A172 (cell line): Measurements from ENCODE around the gene MRPL17. TPM values are rescaled to one million over a fixed set of nuclear protein-coding genes. Genes with fewer than 3 reads are reported as not detected.

Experiments
- DNase-seq: peaks from one replicate; pipeline ENCODE4 v3.0.0-alpha.2; 2015; ENCODE audit warnings: low spot score
- total RNA-seq: library from RNA; depleted of rRNA; stranded (reverse); fragments of >200 nt; shearing (Covaris generic); gene quantifications from 2 replicates; pipeline ENCODE4 v1.2.3, GENCODE V29; 2014

The MRPL17 gene
- total RNA-seq, 1 experiment from 2014 or later, result 417 TPM

DNA sequence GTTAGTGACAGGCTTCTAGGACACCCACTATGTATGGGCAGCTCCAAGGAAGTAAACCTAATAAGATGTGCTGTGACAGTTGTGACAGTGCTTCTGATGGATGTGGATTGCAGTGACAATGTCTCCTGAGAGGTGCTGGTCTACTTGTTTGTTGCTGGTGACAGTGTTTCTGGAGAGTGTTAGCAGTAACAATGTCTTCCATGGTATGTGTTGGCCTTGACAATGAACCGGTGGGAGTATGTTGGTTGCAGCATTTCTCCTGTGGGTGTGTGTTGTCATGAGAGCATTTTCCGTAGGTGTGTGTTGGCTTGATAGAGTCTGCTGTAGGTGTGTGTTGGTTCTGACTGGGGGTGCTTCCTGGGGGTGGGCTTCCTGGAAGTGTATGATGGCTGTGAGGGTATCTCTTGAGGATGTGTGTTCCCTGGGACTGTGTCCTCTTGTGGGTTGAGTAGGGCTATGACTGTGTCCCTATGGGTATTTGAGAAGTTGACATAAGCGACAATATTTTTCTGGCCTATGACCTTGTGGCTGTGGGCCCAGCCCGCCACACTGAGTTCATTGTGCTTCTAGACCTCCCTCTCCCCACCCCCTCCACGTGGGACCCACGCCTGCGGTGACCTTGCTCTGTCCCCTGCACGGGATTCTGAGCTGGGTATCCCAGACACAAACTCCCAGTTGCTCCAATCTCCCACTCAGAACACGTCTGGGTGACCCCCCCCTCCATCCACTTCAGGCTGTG is 28.7 kb downstream of the MRPL17 start:
- DNase-seq, result no peak

DNA sequence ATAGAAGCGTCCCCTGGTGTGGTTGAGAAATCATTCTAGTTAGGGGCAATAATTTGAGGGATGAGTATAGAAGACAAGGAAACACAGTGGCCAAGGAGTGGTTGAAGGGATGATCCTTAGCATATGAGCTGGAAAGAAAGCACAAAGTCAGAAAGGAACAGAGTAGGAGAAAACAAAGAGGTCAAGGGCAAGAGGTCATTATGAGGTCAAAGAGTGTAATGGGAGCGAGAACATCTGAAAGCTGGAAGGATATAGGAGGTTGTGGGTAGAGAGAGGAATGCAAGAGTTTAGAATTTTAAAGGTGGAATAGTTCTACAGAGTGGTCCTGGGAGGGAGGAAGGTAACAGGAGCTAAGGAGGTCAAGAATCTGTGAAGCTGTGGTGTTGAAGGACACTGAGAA is 29.5 kb downstream of the MRPL17 start:
- DNase-seq, result no peak

DNA sequence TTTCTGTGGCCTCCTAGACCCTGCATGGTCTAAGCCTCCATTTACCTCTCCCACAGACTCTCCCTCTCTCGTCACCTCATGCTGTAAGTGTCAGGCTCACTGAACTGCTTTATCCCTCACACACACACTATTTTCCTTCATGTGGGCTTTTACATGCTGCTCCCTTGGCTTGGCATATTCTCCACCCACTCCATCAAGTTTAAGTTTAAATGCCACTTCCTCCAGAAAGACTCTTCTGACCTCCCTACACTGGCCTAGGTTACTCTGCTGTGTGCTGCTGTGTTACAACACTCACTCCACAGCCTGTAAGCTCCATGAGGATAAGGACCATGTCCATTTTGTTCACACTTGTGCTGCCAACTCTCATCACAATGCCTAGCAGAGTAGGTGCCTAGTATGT is 30.0 kb downstream of the MRPL17 start:
- no peak for DNase-seq

DNA sequence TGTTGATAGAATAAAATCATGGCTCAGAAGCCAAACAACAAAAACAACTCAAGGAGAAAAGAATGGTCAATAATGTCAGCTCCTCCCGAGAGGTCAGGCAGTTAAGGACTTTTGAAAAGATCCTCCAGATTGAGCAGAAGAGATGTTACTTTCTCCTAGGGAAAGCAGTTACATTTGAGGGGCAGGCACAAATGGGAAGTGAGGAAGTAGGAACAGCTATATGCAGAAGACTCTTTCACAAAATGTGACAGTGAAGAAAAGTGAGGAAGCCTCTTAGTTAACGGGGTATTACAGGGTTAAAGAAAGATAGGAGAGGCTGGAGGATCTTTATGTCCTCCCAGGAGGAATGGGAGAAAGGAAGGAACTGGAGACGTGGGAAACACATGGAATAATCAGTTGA is 31.0 kb downstream of the MRPL17 start:
- DNase-seq, result no peak

DNA sequence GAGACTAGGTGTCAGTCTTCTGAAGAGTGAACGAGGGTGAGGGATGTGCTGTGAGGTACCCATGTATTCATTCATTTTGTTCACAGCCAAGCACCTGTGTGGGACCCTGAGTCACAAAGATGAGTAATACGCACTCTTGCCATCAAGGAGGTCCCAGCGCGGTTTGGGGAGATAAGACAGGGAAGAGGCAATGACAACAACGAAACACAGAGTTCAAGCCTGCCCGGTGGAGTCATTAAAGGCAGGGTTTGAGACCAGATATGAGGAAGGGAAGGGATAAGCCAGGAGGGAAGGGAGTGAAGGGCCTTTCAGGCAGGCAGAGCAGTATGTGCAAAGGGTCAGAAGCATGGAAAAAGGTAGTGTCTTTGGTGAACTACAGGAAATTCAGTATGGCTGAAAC is 32.2 kb downstream of the MRPL17 start:
- peak; percentile 57 for DNase-seq

DNA sequence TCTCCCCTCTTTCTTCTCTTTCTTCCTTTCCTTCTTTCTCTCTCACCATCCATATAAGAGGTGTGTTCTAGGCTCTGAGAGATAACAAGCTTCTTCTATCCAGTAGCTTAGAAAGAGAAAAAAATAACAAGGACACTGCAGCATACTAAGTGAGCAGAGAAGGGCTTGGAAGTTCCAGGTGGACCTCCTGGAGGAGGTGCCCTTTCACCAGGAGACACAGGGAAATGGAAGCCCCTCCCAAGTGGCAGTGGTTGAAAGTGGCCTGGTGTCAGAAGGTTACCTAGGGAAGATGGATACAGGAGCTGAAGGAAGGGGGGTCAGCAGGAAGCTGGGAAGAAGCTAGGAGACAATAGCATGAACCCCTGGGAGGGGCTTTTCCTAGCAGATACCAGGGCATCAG is 33.0 kb downstream of the MRPL17 start:
- no peak for DNase-seq

DNA sequence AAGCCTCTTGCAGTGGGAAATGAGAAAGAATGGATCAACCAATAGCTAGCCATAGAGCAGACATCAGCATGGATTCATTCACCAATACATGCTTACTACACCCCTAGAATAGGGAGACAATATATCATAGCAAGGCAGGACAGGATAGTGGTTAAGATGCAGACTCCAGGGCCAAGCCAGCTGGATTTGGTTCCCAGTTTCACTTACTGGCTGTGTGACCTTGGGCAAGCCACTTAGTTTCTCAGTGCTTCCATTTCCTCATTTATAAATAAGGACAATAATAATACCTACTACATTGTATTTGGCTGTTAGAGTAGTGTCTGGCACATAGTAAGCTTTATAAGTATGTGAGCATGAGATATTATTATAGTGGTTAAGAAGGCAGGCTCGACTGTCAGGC is 34.6 kb downstream of the MRPL17 start:
- DNase-seq, result no peak

DNA sequence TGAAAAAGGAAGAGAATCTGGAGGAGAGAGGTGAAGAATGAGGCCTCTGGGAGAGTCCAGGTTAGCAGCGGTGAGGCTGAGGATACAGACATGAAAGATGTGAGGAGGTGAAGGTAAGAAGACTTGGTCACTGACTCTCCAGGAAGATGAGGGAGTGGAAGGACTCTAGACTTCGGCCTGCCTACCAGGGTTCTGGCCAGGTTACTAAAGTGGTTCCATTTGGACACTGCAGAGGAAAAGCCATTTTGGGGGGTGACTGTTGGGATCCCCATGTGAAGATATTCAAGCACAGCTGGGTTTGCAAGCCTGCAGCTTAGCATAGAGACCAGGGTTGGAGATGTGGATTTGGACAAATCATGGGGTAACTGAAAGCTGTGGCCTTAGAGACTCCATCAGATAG is 35.3 kb downstream of the MRPL17 start:
- no peak for DNase-seq

DNA sequence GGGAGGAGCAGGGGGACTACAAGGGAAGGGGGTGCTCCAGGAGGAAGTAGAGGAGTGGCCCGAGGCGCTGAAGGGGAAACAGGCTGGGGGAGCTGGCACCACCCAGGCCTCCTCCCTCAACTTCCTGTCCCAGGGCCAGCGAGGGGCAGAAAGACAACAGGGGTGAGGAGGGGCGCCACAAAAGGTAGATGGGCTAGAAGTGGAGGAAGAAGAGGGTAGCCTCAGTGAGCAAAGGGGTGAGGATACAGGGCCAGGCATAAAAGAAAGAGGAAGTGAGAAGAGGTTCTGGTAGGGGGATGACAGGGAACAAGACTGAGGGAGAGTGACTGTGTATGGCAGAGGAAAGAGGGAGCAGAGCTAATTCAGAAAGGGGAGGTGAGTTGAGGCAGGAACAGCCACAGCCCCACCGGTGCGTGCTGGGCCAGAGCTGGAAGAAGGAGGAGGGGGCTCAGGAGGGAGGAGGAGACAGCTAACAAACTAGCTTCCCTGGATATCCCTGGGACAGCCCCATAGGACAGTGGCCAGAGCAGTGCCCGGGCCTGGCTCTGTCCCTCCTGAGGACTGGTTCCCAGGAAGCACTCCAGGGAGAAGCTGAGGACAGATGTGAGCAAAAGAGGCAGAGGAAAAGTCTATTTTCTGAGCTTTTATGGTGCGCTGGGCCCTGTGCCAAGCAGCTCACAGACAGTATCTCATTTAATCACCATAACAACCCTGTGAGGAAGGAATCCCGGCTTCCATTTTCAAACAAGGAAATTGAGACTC is 36.0 kb downstream of the MRPL17 start:
- no peak for DNase-seq

DNA sequence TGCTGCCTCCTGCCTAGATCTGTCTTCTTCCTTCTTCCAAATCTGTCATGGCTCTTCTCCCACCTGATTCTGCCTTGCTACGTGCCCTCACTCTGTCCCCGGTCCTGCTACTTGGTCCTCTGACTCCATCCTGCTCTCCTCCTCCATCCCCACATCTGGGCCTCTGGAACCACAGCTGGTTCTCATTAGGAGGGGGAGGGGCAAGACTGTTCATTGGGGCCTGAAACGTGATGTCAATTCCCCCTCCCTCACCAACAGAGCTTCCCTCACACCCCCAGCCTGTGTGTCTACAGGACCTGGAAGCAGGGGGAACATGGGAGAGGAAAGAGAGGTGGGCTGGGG is 36.6 kb downstream of the MRPL17 start:
- DNase-seq, result no peak

DNA sequence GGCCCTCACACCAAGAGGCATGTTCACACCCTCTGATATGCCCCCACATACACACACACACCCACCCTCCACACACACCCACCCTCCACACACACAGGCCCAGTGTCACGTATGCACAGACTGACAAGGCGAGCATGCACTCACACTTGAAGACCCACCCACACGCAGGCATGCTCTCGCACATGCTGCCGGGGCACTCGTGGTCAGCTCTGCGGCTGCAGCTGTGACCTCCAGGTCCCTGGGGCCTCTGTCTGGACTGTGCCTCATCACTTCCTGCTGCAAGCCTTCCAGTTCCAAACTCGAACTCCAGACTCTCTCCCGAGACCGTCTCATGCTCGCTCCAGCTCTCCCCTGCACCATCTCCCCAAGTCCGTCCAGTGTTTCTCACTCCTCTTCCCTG is 37.1 kb downstream of the MRPL17 start:
- DNase-seq, result no peak

DNA sequence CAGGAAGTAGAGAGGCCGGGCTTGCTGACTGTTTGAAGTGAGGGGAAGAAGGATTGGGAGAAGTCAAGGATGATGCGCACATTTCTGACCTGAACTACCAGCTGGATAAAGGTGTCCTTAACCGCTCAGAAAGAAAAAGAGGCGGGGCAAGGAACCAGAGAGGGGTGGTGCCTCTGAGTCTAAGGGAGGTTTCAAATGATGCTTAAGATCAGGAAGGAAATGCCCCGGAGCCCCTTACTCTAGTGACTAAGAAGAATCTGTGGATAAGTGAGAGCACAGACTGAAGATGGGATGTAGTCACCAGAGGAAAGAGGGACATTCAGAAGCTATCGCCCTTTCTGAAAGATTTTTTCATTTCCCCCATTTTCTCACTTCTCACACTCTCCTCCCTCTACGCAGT is 40.2 kb downstream of the MRPL17 start:
- DNase-seq, result no peak

DNA sequence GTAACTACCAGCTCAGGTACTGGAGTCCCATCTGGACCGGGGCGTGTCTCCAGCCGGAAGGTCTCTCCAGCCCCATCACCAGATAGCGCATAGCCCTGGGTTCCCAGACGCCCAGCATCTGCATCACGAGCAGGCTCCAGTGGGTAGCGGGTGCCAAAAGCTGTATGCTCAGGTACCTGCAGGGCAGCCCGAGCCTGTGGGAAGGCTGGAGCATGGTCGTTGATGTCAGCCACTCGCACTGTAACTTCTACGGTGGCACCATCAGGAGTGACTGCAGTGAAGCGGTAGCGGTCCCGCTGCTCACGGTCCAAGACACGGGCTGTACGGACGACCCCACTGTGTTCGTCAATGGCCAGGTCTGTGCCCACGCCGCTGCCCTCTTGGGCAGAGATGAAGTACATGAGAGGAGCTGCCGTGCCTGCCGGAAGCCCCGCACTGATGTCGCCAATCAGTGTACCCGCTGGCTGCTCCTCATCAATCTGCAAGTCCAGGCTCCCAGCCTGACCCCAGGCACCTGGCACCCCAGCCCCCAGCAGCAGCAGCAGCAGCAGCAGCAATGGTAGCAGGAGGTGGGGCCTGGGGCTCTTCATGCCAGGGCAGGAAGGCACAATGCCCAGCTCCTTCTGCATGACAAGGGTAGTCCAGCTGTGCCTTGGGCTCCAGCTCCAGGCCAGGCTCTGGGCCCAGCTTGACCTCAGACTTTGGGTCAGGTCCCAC is 42.0 kb downstream of the MRPL17 start:
- DNase-seq, result no peak

DNA sequence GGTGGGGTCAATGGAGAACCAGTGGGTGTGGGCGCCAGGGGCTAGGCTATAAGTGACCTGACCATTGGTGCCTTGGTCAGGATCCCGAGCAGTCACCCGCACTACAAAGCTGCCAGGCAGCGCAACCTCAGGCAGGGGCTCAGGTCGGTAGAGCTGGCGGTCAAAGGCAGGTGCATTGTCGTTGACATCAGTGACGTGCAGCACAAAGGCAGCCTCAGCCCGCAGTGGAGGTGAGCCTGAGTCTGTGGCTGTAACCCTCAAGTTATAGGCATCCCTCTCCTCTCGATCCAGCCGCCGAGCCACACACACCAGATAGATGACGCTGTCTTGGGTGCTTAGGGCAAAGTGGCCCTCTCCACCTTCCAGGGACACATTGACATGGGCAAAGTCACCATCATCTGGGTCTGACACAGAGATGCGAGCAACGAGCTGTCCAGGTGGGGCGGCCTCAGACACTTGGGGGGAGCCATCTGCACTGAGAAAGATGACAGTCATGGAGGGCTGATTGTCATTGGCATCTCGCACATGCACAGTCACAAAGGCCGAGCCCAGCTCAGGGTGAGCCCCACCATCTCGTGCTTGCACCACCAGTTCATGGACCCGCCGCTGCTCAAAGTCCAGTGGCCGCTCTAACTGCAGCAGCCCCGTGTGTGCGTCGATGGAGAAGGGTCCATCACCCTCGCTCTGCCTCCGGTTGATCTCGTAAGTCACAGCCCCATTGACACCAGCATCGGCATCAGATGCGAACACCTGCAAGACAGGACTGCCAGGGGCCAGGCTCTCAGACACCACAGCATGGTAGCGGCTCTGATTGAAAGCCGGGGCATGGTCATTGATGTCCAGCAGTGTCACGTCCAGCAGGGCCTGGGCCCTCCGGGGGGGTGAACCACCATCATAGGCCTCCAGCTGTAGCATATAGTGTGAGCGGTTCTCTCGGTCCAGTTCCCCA is 42.8 kb downstream of the MRPL17 start:
- DNase-seq, result no peak

DNA sequence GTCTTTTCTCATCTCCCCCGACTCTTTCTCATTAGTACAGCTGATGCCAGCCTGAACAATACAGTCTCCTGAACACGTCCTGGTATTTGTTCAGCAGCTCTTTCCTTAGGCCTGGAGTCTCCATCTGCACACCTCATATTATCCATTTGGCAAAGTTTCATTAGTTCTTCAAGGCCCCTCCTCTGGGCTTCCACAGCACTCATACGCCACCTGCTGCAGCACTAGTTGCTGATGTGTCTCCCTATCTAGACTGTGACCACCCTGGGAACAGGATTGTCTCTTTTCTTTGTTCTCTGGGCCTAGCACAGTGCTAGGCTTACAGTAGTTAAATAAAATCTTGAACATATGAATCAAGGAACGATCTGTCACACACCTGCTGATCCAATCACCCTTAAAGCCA is 44.7 kb downstream of the MRPL17 start:
- DNase-seq, result no peak

DNA sequence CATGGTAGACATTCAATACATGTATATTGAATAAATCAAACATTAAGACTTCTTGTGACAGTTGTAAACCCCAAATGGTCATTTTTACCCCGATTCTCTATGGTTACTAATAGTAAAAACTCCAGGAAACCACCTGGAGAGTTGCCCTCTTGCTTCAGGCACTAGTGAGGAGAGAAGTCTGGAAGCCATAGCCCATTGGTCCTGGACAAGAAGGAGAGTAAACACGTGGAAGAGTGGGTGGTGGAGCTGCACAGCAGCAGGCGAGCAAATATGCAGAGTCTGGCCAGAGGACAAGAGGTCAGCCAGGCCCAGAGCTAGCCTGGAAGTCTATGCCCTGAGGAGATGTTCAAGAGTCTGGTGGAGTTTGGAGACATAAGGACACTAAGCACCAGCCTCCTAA is 45.3 kb downstream of the MRPL17 start:
- peak; percentile 55 for DNase-seq

DNA sequence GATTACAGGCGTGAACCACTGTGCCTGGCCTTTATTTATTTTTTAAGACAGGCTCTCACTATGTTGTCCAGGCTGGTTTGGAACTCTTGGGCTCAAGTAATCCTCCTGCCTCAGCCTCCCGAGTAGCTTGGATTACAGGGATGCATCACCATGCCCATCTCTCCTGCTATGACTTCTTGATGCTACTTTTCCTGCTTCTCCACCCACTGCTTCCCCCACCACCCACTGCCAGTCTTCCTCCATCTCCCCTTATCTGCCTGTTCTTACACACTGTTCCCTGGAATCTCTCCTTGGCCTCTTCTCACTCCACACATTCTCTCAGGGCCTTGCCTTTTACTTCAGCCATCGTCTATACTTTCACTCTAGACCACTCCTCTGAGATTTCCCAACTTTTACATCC is 46.7 kb downstream of the MRPL17 start:
- DNase-seq, result no peak

DNA sequence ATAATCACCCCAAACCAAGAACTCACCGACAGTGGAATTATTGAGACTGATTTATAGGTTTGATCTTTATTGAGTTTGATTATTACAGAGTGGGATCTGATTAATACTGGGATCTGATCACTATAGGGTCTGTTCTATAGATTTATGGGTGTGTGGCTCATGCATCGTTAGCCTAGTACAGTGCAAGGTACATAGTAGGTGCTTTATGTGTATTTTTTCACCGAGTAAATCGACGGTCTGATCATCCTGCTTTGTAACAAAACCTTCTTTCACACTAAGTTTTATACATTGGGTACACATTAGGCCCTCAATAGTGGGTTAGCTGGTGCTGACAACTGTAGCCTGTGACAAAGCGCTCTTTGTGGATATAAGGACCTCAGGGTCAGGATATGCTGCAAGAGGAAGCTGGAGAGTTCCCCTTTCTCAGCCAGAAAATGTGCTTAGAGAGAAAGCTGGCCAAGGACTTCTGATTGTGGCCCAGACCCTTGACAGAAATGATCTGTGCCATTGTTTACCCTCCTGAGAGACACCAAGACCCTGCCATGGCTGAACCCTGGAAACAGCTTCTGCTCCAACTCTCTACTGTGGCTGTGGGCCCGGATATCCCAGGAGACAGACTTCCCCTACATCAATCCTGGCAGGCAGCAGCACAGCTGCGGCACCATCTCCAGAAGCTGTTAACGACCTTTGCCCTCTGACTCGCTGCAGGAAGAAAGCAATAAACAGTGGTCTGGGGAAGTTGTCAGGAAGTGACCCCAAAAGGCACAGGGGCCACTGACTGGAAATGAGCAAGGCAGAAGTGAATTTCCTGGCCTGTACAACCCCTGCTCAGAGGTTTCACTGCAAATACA is 47.8 kb downstream of the MRPL17 start:
- peak; percentile 35 for DNase-seq

DNA sequence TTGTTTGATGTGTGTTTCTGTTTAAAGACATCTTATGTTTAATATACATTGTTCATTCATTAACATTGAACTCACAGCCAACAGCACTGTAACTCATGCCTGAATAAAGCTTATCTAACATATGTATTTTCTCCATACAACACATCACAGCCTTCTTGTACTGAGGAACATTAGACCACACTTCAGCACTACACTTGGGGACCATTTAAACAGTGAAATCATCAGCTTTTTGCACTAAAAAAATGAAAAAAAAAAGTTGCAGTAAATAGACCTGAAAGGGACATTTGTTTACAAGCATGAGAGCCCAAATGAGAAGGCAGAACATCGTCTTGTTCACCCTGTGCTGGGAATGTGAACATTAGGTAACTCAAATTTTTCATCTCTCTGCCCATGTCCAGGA is 48.6 kb downstream of the MRPL17 start:
- no peak for DNase-seq

DNA sequence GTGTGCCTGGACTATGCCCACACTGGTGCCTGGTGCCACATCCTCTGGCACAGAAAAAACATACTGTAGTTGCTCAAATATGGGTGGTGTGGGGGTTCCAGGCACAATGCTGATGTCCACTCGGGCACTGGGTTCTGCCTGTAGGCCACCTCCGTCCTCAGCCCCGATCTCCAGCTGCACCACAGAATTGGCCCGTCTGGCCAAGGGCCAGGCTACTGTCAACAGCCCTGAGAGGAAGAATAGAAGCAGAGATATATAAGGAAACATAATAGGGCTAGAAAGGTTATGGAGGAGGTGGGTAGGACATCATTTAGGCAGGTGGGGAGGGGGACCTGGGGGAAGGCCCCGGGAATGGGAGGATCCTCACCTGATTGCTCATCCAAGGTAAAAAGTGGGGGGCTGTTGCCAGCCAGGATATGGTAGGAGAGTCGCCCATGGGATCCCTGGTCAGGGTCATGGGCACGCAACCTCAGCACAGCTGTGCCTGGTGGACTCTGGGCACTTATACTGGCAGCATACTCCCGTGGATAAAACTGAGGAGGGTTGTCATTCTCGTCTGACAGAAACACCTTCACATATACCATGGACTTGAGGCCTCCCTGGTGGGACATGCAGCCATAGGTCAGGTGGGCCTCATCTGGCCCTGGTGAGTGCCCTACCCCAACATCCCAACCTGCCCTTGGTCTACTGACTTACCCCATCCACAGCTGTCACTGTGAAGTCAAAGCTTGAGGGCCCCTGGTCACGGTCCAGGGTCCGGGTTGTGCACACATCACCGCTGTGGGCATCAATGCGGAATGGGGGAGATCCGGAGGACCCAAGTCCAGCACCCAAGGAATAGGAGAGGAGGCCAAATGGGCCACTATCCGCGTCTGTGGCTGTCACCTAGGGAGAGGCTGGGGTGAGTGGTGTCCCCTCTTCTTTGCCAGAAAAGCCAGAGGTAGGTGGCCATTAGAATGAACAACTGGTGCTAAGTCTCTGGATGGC is 49.4 kb downstream of the MRPL17 start:
- DNase-seq, result no peak
